Measurements from ENCODE around the gene EPB41L4A.

DNA sequence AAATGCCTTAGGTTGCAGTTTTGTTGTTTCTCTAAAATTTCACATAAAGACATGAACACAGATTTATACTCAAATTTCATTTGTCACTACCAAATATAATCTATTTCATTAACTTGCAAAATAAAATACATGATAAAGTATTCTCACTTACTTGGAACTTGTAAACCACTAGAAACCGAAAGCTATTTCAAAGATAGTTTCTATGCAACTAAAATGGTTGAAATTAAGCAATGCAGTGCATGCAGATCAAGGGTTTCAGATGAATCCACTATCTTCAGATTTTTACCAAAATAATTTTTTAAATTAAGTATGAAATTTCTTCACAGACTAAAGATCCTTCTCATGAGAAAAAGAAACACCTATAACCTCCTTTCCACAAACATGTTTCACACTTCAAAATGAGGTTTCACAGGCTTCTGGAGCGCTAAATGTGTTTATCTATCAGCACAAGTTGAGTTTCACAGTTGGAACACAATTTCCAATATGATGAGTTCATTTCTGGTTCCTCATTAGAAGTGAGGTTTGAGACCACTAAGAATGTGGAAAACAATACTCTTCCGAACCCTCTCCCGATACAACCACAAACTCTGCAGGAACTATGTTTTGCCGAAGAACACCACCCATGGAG is 63.9 kb downstream of the EPB41L4A start:
- TF ChIP-seq, protein P1, sequence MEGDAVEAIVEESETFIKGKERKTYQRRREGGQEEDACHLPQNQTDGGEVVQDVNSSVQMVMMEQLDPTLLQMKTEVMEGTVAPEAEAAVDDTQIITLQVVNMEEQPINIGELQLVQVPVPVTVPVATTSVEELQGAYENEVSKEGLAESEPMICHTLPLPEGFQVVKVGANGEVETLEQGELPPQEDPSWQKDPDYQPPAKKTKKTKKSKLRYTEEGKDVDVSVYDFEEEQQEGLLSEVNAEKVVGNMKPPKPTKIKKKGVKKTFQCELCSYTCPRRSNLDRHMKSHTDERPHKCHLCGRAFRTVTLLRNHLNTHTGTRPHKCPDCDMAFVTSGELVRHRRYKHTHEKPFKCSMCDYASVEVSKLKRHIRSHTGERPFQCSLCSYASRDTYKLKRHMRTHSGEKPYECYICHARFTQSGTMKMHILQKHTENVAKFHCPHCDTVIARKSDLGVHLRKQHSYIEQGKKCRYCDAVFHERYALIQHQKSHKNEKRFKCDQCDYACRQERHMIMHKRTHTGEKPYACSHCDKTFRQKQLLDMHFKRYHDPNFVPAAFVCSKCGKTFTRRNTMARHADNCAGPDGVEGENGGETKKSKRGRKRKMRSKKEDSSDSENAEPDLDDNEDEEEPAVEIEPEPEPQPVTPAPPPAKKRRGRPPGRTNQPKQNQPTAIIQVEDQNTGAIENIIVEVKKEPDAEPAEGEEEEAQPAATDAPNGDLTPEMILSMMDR (IDR thresholded peaks at IDR 0.05; ENCODE audit: insufficient read depth, low read depth, low read length): no peak
- TF ChIP-seq EZH2 (IDR thresholded peaks at IDR 0.05; ENCODE audit: insufficient read depth, low read length): no peak
